ENCODE results near the gene PRDX2.

- TF ChIP-seq, protein P1, sequence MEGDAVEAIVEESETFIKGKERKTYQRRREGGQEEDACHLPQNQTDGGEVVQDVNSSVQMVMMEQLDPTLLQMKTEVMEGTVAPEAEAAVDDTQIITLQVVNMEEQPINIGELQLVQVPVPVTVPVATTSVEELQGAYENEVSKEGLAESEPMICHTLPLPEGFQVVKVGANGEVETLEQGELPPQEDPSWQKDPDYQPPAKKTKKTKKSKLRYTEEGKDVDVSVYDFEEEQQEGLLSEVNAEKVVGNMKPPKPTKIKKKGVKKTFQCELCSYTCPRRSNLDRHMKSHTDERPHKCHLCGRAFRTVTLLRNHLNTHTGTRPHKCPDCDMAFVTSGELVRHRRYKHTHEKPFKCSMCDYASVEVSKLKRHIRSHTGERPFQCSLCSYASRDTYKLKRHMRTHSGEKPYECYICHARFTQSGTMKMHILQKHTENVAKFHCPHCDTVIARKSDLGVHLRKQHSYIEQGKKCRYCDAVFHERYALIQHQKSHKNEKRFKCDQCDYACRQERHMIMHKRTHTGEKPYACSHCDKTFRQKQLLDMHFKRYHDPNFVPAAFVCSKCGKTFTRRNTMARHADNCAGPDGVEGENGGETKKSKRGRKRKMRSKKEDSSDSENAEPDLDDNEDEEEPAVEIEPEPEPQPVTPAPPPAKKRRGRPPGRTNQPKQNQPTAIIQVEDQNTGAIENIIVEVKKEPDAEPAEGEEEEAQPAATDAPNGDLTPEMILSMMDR (IDR thresholded peaks at IDR 0.05), result no peak
- TF ChIP-seq POLR2A (IDR thresholded peaks at IDR 0.05), result no peak
Observed at GRCh38 chr19:12790628-12791344, 10.8 kb downstream of the PRDX2 start.
